HuH-7.5 (cell line): ENCODE results near the gene DHH.

Source experiments
- DNase-seq: peaks from one replicate; pipeline ENCODE4 v3.0.0; 2011; ENCODE audit warnings: low spot score

Gene DHH

GRCh38 chr12:49050507-49051372 lies 43.9 kb downstream of the DHH start:
- DNase-seq, result no peak

GRCh38 chr12:49049566-49050224 lies 44.9 kb downstream of the DHH start:
- DNase-seq, result no peak

GRCh38 chr12:49048953-49049352 lies 45.6 kb downstream of the DHH start:
- DNase-seq, result no peak

- no peak for DNase-seq
Measured at GRCh38 chr12:49046129-49046895, 48.3 kb downstream of the DHH start.

- DNase-seq, result no peak
Measured at GRCh38 chr12:49044660-49045059, 49.9 kb downstream of the DHH start.

GRCh38 chr12:49043856-49044258 lies 50.7 kb downstream of the DHH start:
- peak; percentile 91 for DNase-seq

GRCh38 chr12:49043241-49043640 lies 51.4 kb downstream of the DHH start:
- no peak for DNase-seq

GRCh38 chr12:49041881-49042484 lies 52.6 kb downstream of the DHH start:
- no peak for DNase-seq

- no peak for DNase-seq
Measured at GRCh38 chr12:49041036-49041880, 53.3 kb downstream of the DHH start.

- DNase-seq, result no peak
Measured at GRCh38 chr12:49040364-49040855, 54.2 kb downstream of the DHH start.

GRCh38 chr12:49039421-49040363 lies 54.9 kb downstream of the DHH start:
- DNase-seq, result no peak

- DNase-seq, result no peak
Measured at GRCh38 chr12:49038291-49038955, 56.2 kb downstream of the DHH start.

GRCh38 chr12:49037947-49038237 lies 56.7 kb downstream of the DHH start:
- DNase-seq, result no peak

GRCh38 chr12:49037111-49037946 lies 57.3 kb downstream of the DHH start:
- no peak for DNase-seq
